HG03064 (cell line): Measurements from ENCODE around the gene GRIP2.

Source experiments
- ATAC-seq: cut with Tn5 transposase; IDR thresholded peaks from one replicate; pipeline ENCODE4 v1.9.1; 2021; ENCODE audit warnings: low read depth; ENCODE audit not compliant: unreplicated experiment

GRIP2 gene

DNA sequence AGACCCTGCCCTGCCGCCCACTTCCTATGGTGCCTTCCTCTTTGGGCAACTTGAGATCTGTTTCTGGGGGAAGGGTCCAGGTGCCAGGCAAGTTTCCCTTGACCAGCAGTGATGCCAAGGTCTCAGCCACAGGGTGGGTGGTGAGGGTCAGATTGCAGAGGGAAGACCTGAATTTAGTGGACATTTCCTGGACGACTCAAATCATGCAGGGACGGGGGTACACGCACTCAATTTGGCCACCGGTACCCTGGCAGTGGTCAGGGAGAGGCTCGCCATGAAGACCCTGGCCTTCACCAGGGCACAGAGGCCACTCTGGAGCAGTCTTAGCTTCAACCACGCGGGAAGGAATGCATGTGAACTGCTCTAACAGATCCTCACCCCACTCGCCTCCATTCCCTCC, 1.5 kb upstream of the GRIP2 start:
- ATAC-seq: no peak

DNA sequence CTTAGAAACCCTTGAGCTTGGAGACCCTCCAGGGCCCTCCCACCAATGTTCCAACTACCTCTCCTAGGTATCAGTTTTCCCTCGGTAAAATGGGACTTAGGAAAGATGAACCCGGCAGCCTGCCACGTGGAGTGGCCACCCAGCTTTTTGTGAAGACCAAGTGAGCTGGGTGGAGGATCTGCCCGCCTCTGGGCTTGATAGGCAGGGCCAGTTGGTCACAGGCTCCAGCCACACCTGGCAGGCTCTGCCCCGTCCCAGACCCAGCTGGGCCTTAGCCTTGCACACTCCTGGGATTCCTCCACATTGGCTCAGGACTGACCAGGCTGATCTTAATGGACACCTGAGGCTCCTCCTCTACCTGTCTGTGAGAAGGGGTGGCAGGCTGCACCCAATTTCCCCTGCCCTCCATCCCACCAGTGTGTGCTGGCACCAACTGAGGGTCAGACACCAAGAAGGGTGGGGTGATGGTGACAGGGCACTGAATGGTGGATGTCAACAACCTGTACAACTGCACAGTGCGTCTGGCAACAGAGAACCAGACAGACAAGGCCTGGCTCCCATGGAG, 761 bp upstream of the GRIP2 start:
- no peak for ATAC-seq

- ATAC-seq: no peak
Measured at GRCh38 chr3:14539384-14539741, 779 bp downstream of the GRIP2 start.

DNA sequence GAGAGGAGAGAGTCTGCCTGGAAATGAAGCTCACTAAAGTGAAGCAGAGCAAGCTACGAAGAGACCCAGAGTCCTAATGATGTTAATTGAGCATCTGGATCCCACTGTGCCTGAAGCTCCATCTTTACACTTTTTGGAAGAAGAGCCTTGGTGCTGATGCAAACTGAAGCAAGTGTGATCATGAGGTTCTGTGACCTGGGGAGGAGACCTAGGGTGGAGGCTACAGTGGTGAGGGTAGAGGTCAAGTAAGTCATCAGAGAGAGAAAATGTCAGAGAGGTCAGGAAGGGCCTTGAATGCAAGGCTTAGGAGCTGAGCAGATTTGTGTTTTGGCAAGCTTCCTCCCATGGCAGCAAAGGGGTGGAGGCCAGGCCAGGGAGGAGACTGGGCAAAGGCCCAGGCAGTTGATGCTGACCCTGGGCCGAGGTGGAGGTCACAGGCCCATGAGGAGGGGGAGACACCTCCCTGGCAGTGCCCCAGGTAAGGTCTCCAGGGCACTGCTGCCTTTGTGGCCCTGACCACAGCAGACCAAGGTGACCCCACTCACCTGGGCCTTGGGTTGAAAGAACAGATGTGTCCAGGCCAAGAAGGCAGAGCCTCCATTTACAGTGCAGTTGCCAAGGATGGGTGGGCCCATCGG, 1.6 kb downstream of the GRIP2 start:
- no peak for ATAC-seq

DNA sequence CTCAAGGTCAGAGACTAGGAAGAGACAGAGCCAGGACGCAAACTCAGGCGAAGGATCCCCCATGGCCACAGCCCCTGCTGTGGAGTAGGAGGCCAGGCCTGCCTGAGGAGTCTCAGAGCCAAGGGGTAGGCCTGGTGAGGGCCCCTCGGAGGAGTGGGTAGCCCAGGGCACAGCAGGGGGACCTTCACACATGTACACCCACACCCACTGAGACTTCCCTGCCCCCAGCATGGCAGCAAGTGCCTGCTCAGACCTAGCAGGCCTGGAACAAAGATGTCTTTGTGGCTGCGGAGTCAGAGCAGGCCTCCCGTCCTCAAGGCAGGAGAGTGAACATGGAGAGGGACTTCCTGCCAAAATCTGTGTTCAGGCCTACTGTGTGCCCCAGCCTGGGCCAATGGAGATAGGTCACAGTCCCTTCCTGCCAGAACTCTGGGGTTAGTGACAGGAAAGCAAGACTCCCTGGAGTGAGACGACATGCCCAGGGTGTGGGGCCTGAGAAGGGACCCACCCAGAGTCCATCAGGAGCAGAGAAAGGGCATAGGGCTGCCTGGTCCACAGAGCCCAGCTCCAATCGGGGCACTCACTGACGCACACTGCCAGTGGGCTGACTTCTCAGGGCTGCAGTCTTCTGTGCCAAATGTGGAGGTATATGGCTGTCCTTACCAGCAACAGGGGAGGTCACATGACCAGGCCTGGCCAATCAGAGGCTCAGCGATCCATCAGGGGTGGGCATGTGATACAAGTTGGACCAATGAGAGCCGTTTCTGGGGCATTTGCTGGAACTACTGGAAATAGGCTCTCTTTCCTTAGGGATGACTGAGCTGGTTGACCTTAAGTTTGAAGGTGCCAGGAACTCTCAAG, 2.3 kb downstream of the GRIP2 start:
- ATAC-seq: no peak

- no peak for ATAC-seq
Measured at GRCh38 chr3:14536837-14537589, 3.1 kb downstream of the GRIP2 start.

- ATAC-seq: no peak
Measured at GRCh38 chr3:14536055-14536815, 3.9 kb downstream of the GRIP2 start.

DNA sequence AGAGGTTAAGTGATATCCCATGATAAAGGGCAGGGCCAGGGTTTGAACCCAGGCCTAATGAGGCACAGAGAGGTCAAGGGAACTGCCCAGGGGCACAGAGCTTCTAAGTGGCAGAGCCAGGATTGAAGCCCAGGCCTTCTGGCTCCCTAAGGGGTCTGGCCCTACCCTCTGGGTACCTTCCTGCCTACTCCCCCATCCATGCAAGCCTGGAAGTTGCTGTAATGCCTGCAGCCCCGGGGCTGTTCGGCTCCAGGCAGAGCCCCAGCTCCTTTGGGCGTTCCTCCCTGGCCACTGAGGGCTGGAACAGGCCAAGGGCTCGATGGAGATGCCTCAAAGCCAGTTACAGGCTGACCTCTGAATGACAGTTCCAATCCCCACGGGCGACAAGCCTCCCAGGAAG, 4.5 kb downstream of the GRIP2 start:
- no peak for ATAC-seq

GRCh38 chr3:14534516-14535191, 5.5 kb downstream of the GRIP2 start:
- ATAC-seq: no peak

DNA sequence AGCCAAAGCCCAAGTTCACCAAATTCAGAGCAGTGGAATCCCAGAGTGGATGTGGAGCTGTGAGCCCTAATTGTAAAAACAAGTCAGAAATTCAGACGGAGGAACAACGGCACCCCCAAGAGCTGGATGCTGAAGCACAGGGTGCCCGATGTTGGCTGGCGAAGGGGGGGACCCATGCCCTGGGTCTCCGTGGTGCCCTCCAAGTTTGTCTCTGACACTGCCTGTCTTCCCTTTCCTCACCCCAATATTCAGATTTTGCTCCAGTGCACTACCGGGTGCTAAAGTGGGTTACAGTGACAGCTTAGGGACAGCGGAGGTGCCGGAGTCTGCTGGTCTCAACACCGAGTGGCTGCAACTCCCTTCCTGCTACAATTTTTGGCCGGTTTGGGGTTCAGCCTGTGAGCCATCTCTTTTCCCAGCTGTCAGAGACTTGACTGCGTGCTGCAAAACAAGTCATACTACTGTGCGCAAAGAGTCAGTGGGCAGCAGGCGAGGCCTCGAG, 6.6 kb downstream of the GRIP2 start:
- ATAC-seq: no peak

DNA sequence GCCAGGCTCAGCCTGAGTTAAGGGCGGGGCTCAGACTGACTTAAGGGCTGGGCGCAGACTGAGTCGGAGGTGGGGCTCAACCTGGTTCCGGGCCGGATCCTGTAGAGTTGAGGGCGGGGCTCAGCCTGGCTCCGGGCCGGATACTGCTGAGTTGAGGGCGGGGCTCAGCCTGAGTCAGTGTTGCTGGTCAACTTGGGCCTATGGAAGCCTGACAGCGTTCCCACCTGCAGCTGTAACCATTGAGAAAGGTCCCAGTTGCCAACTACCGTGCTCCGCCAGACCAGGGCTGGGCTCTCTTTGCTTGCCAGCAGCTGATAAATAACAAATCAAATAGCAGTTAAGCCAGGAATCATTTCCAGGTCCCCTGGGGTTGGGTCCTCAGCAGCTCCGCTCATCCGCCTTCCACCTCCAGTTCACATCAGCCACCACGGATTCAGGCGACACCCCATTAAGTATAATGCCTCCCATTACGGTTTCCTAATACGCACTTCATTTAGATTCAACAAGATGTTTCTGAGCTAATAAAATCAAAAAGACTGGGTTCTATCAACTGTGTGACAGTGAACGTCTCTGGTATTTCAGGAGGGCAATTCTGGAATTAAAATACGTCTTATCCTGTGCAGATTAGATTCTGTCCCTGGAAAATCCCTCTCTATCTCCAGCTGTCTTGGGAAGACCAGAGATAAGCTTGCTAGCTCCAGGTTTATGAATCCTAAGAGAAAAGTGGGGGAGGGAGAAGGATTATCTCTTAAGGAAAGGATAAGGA, 7.3 kb downstream of the GRIP2 start:
- ATAC-seq: no peak

GRCh38 chr3:14531856-14532395, 8.2 kb downstream of the GRIP2 start:
- ATAC-seq: no peak

GRCh38 chr3:14528081-14528480, 12.1 kb downstream of the GRIP2 start:
- ATAC-seq: no peak

DNA sequence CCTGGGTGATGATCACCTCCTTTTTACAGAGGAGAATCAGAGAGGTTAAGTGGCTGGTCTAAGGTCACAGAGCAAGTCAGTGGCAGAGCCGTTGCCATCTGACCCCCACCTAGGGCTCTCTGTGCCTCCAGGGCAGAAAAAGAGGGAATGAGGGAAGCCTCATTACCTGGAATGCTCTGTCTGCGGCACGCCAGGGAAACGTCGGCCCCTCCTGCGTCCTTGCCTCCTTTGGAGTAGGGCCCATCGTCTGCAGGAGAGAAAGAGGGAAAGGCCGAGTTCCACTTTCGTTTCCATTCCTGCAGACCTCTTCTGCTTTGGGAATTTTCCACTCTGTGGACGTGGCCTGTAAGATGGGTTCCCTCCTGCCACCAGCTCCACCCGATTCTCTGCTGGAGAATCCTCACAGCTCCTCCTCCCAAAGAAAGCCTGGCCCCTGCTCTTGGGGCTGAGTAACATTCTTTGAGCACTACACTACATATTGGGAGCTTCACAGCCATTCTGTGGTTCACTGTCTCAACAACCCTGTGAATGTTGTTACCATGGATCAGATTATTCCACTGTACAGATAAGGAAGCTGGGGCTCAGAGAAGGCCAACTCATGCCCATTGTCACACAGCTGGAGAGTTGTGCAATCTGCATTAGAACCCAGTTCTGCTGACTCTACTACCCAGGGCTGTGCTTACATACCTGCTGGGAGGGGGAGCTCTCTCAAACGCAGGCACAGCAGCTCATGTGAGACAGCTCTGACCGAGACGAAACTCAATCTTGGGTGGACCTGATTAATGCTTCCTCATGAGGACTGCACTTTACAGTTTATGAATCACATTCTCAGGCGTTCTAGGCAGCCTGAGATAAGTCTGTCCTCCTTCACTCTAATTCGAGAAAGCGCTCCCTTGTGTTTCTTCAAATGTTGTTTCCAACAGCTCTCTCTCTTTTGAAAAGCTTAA, 14.2 kb downstream of the GRIP2 start:
- no peak for ATAC-seq

DNA sequence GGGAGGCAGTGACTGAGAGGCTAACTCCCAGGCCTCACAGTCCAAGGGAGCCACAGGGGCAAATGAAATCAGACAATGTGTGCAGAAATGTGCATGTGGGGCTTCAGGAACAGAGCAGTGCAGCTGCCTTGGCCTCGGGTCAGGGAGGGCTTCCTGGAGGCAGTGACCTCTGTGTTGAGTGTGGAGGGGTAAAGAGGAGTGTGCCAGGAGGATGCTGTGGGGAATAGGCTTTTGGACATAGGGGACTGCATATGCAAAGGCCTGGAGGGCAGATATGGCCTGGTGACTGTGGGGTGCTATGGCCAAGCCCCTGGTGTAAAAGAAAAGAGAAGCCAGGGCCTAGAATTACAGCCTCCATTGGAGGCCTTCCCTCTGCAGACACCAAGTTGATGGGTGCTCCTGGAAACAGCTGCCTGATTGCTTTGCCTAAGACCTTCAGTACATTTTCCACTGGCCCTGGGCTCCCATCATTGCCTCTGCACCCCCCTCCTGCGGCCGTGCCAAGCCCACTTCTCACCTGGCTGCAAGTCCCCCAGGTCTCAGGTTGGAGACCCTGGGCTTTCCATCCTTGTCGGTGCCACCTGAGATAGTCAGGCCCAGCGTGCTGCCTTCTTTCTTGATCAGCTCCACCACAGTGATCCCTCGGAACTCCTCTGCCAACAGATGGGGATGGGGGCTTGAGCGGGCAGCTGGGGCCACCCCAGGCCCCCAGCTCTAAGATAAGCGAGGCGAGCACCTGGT, 15.1 kb downstream of the GRIP2 start:
- no peak for ATAC-seq

DNA sequence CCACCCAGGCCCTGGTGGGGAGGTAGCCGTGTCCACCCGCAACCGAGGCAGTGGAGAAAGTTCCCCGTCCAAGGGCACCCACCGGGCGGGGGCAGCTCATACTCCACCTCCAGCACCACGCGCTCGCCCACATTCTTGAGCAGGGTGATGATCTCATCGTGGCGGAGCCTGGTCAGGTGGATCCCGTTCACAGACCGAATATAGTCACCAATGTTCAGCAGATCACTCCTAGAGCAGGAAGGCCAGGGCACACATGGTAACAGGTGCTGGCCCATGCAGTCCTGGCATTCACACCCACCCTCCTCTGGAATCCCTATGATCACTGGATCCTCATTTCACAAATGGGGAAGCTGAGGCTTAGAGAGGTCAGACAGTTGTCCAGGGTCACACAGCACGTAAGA, 15.8 kb downstream of the GRIP2 start:
- ATAC-seq: no peak

- no peak for ATAC-seq
Measured at GRCh38 chr3:14523792-14524191, 16.4 kb downstream of the GRIP2 start.
